Heart left ventricle (tissue), 13 donors: ENCODE measurements around the gene STAP1.

Experiments used
- POLR2A ChIP-seq, 2 donors: fragments of 450-650 bp; IDR thresholded peaks; one replicate each; pipeline ENCODE4 v1.6.1; 2017; ENCODE audit warnings: antibody characterized with exemption in 2 of 2, mild to moderate bottlenecking in 2 of 2, moderate library complexity in 2 of 2
- TF ChIP-seq, protein P1 (sequence below), 12 donors: fragments of 200-600 bp; sonication (generic) in 4 of 12; IDR thresholded peaks; one replicate each; pipeline versions ENCODE4 v1.5.0 to v1.8.0; 2018 to 2022; ENCODE audit warnings: antibody characterized with exemption in 12 of 12, mild to moderate bottlenecking in 5 of 12
- donor health status: ischemic (EF 13 %, LVEDD 7.1; RV severe dilation, severe dysfunction).
- donor health status: DM: no; HTN: yes; CAD: no.
- donor health status: DM: no; HTN: no; CAD: no.
- donor health status: ischemic (EF 25% LVEDD 6.9; RV normal size, moderate dysfunction).
- donor health status: ischemic (EF 25% LVEDD 5.7; RV mildly dilated, moderate dysfunction).
- donor health status: ischemic (EF 35%, LVEDD 5.7; RV mildly dilated, moderate dysfunction).
- donor health status: nonischemic (EF 11% LVEDD 7.7; RV severe dilation, severe dysfunction).
- donor health status: DM: yes; HTN: yes; CAD: no.
- donor health status: PGD.
- donor health status: ischemic (EF 29% LVEDD 5.4; RV normal size, mild dysfunction).
- donor health status: nonischemic (EF 23%, LVEDD 6.1; RV moderate dilation, normal function).

GRCh38 chr4:67604749-67605148 lies 46.2 kb downstream of the STAP1 start:
- TF ChIP-seq, protein P1, sequence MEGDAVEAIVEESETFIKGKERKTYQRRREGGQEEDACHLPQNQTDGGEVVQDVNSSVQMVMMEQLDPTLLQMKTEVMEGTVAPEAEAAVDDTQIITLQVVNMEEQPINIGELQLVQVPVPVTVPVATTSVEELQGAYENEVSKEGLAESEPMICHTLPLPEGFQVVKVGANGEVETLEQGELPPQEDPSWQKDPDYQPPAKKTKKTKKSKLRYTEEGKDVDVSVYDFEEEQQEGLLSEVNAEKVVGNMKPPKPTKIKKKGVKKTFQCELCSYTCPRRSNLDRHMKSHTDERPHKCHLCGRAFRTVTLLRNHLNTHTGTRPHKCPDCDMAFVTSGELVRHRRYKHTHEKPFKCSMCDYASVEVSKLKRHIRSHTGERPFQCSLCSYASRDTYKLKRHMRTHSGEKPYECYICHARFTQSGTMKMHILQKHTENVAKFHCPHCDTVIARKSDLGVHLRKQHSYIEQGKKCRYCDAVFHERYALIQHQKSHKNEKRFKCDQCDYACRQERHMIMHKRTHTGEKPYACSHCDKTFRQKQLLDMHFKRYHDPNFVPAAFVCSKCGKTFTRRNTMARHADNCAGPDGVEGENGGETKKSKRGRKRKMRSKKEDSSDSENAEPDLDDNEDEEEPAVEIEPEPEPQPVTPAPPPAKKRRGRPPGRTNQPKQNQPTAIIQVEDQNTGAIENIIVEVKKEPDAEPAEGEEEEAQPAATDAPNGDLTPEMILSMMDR (IDR thresholded peaks at IDR 0.05): no peak
- no peak for TF ChIP-seq POLR2A (IDR thresholded peaks at IDR 0.05)
